NCI-H1417 treated with DMSO at 0.1 percent for 48 hours (cell line): ENCODE results near the gene DSC3.

Experiments
- DNase-seq: peaks from one replicate; lab custom pipeline; 2025; lab: John Stamatoyannopoulos, UW

The DSC3 gene

DNA sequence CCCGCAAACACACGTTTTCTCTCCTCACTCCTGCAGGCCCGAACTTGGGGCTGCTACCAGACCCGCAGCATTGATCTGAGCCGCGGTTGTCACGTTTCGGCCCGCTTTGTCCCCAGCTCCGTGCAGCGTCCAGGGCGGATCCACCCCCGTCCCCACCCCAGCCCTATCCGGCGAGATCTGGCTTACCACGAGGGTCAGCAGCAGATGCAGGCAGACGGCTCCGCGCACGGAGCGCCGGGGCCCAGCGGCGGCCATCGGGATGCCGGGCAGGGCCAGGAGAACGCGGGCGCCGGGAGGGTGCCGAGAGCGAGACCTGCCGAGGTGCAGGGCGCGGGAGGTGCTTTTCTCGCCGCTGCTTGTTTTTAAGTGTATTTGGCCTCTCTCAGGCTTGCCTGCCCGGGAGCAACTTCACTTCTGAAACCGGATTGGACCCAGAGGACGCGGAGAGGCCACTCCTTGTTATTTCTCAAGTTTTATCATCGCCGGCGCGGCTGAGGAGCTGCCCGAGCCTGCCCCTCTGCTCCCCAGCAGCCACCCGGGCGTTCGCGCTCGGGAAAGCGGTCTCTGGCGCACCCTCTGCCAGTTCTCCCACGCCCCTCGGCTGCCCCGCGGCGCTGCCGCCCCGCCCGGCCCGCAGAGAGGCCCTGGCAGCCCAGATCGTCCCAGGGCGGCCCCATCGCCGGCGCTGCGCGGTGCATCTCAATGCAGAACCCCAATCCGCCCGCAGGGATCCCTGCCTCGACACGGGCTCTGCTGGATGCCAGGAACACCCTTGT, at the start of gene DSC3:
DSC3 (minus strand) TSS at position 337 of the 776 bp plus-strand sequence; CDS start at position 255, 82 bp downstream.
- no peak for DNase-seq

GRCh38 chr18:31091350-31091749, 48.8 kb upstream of the DSC3 start:
- DNase-seq = no peak

- DNase-seq = no peak
Observed at GRCh38 chr18:31088532-31088931, 46.0 kb upstream of the DSC3 start.

DNA sequence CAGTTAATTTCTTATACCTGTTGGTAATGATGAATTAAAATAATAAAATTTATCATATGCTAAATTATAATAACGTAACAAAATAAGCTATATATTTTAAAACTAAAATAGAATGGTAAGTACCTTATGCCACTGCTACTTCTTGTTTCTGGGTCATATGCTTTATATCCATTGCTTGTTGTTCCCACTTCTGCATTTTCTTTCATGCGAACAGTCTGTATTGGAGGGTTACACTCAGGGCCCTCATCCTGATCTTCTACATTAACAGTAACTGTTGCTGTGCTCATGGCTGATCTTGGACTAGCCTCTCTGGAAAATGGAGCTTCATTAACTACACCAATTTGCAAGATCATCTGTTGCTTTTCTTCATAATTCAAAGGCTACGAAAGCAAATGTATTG, 37.4 kb upstream of the DSC3 start:
- DNase-seq = no peak

DNA sequence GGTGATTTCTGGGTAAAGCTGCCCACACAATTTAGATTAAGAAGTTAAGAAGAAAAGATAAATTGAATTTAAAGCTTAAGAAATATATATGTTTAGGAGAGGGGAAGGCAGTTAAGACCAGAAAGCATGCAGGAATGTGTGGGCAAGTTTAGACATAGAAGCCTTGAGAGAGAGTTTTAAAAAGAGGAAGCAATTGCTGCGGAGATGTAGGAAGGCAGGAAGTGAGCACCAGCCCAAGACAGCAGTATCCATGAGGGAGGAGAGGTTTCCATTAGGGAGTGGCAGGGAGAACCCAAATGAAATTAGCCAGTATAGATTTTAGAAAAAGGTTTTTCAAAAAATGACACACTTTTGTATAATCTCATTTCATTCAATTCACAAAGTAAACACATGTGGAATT, 35.3 kb upstream of the DSC3 start:
- no peak for DNase-seq

GRCh38 chr18:31072175-31072574, 29.6 kb upstream of the DSC3 start:
- DNase-seq = no peak

DNA sequence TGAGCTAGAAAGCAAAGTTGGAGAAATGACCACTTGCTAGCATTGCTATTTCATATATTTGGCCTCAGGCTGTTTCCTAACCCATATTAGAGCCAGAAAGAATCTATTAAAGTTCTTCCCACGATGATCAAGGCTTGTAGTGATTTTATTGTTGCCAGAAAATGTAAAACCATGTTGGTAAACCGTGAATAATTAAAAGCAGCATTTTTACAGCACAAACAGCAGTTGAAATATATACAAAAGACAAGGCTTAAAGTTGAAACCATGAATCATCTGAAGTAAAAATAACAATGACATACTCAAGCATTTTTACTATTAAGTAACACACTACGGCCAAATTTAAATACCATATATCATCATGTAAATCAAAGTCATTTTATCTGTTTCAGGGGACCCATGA, 27.7 kb upstream of the DSC3 start:
- DNase-seq = no peak

GRCh38 chr18:31066266-31066665, 23.7 kb upstream of the DSC3 start:
- no peak for DNase-seq

DNA sequence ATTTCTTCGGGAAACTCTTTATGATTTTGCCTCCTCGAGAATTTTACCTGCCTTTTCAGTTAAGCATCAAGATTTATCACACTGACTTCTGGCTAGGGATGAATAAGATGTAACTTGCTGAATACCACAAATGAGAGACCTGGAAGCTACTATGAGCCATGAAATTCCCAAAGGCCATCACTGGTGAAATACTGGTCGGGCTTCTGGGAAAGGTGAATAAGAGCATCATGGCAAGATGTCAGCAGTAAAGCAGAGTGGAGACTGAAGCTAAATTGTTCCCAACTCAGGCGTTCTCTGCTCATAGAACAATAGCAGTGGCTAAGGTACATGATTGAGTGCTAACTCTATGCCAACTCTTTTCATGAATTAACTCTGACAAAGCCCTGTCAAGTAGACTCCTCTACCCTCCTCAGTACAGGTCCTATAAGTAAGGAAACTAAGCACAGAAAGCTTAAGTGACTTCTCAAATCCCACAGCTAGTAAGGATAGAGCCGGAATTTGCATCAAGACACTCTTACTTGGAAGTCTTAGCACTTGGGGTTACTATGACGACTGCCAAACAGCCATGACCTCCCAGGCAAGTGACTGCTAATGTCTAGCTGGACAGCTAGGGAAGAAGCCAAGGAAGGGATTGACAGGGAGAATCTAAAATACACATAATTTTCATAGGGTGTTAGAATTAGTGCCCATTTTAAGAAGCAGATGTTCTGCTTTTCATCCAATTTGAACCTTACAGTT, 22.7 kb upstream of the DSC3 start:
- no peak for DNase-seq

- no peak for DNase-seq
Observed at GRCh38 chr18:31064130-31064529, 21.6 kb upstream of the DSC3 start.

DNA sequence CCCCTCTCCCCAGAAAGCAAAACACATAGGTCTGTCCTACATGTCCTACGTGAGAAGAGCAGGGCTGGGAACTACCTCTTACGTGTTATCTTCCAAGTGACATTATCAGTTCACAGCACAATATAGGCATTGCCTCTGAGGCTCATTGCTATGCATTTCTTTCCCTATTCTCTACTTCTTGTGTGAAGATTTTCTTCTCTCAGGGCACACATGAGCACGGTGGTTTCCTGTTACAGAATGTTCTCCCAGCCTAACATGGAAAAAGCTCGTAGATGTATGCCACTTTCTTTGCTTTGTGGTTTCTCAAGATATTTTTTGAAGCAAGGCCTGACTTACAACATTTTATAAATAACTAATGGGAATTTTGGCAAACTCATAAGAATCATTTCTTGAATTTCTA, 19.4 kb upstream of the DSC3 start:
- DNase-seq = no peak

GRCh38 chr18:31058897-31059296, 16.4 kb upstream of the DSC3 start:
- DNase-seq = no peak

GRCh38 chr18:31057917-31058316, 15.4 kb upstream of the DSC3 start:
- no peak for DNase-seq

- DNase-seq = no peak
Observed at GRCh38 chr18:31057051-31057450, 14.5 kb upstream of the DSC3 start.

DNA sequence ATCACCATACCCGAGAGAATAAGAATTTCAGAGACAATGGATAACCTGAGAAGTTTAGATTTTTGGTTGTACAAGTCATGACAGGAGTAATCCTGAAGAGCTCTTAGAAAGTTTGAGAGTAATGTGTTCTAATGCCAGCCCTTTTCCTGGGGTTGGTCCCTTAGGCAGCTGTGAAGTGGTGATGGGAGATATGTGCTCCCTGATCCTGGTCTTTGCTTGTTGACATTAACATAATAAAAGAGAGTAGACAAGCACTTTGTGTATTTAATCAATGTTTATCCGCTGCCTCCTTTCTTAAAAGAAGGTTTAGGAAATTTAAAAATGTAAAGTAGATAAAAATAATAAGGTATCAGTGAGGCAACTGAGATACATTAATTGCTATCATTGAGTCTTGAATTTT, 13.8 kb upstream of the DSC3 start:
- DNase-seq = no peak

- no peak for DNase-seq
Observed at GRCh38 chr18:31050635-31051034, 8.1 kb upstream of the DSC3 start.

DNA sequence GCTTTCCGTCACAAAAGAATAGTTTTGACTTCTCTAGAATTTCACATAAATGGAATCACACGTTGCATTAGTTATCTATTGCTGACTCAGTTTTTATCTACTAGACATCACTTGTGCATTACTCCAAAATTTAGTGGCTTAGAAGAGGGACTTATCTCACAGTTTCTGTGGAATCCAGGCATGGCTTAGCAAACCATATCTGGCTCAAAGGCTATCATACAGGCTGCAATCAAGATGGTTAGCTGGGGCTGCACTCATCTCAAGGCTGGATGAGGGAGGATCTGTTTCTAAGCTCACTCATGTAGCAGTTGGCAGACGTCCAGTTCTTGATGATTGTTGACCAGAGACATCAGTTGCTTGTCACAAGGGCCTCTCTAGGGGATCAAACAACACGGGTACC, 6.6 kb upstream of the DSC3 start:
- no peak for DNase-seq

DNA sequence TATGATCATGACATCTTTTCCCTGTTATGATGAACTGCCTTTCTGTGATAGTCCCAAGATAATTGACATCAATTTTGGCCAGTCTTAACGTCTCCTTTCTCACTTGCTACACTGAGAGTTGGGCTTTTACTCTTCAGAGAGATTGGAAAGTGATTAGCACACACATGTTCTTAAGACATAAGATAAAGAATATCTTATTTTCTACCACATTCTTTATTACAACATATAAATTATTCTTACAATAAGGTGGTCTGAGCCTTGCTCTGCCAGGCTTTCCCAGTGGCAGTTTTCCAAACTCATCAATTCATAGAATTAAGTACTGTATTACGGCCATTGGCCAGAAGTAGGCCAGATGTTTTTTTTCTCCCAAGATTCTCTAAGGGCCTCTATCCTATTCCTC, 5.7 kb upstream of the DSC3 start:
- no peak for DNase-seq

GRCh38 chr18:31046916-31047315, 4.4 kb upstream of the DSC3 start:
- DNase-seq = no peak

DNA sequence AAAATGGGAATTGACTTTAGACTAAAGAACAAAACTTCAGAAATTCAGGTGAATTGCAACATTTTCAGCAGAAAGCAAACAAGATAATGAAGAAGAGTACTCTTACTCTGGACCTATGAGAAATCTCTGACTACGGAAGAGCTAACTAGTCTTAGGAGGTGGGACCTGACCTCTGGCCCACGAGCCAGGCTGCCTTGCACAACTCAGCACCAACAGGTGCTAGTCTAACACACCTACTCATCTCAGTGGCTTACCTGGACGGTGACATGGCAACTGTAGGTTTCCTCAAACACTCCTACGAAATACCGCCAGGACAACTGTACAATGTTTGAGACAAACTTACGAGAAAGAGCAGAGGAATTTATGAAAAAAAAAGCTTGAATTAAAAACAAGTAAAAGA, 3.1 kb upstream of the DSC3 start:
- no peak for DNase-seq

DNA sequence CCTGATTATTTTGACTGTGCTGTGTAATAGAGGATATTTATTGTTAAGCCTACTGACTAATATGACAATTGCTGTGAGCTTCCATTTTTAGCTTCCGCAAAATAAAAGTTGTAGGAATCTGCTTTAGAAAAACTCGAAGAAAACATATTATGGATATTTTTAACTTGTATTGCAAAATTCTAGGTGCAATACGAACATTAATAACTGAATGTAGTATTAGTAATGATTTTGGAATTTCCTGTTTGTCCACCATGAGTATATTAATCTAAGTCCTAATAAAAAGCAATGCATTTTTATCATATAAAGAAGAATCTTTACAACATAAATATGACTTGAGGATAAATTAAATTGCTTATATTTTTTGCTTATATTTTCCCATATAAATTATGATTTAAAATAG, 2.4 kb upstream of the DSC3 start:
- no peak for DNase-seq

DNA sequence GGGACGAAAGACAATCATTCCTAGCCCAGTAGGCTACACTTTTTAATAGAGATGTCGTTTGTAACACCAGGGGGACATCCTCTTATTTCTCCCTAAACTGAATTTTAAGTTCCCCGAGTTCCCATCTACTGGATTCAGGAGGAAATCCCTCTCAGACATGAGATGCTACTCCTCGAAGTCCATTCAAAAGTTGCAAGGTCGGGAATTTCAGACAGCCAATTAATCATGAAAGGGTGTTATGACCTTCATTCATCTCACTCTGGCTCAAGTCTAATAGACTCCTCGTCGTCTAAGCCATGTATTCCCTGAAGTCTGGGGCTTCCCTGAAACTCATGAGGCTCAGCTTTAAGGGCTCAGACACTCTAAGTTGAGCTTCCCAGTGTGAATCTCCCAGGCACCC, 1.2 kb upstream of the DSC3 start:
- no peak for DNase-seq

DNA sequence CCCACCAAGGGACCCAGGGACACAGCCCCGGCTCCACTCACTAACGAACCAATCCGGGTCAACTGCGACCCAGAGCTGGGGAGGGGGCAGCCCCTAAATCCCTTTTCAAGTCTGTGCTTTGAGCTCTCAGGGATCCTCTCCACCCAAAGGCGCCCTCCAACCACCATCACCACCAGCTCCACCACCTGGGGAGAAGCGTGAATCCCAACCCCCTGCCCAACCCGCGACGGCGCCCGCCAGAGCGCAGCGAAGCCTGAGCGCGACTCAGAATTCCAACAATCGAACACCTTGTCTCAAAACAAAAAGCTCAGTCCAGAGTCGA, 497 bp downstream of the DSC3 start:
- DNase-seq = no peak
